ENCODE results near the gene TUBGCP3. TPM values are rescaled to one million over a fixed set of nuclear protein-coding genes. Genes with fewer than 3 reads are reported as not detected.

TUBGCP3 gene
- total and polyA plus RNA-seq, 2 donors (not counting 1 experiment from before 2014, with no cell fraction given): 30.6 to 65.1 TPM

- H3K27ac Mint-ChIP-seq: no peak overlapping the region
- ATAC-seq (ENCODE audit: low read depth): no peak
- peaks cover 4 to 10% of the 10 kb centered on the region in 2 donors for H3K4me1 ChIP-seq (ENCODE audit: control insufficient read depth in 2 of 2, insufficient read depth in 2 of 2, low read length in 2 of 2)
Observed at GRCh38 chr13:112558696-112559418, 29.1 kb downstream of the TUBGCP3 start.

More at GRCh38 chr13:112558696-112559418, 29.1 kb downstream of the TUBGCP3 start:
- Mint-ChIP-seq H3K4me3 (no peak overlapping the region), H3K27me3 (no peaks in the 10 kb centered on the region), H3K4me1 (peaks cover 22% of the 10 kb centered on the region), H3K9me3 (ENCODE audit: insufficient read depth) (no peaks in the 10 kb centered on the region)
- ChIA-PET CTCF (no interaction called here), POLR2A (no interaction called here)
- intact Hi-C loops (cut with micrococcal nuclease): no loop called here
- Histone ChIP-seq H3K79me2 (ENCODE audit: control insufficient read depth, insufficient read depth, low read length) (peaks cover 33% of the 10 kb centered on the region), H3K4me3 (ENCODE audit: control extremely low read depth in 1 of 5, extremely low read depth in 1 of 5, insufficient read depth in 1 of 5, low read depth in 2 of 5, low read length in 4 of 5) (no peak overlapping the region), H3K9ac (ENCODE audit: low read length) (no peak overlapping the region), H2AFZ (ENCODE audit: insufficient read depth, low read depth, low read length, poor library complexity, severe bottlenecking) (no peak overlapping the region), H3K27me3 (replicated peaks in 1 of 4; ENCODE audit: control extremely low read depth in 1 of 4, control insufficient read depth in 3 of 4, insufficient read depth in 4 of 4, low read length in 3 of 4) (no peaks in the 10 kb centered on the region), H4K20me1 (ENCODE audit: control insufficient read depth, insufficient read depth, low read length, poor library complexity, severe bottlenecking) (peaks cover 25% of the 10 kb centered on the region), H3K4me2 (replicated peaks; ENCODE audit: low read depth, low read length, poor library complexity, severe bottlenecking) (no peak overlapping the region), H3K9me3 (ENCODE audit: control extremely low read depth in 1 of 3, control insufficient read depth in 2 of 3, insufficient read depth in 1 of 3, low read length in 2 of 3) (no peaks in the 10 kb centered on the region), H3K27ac (ENCODE audit: low read length in 2 of 2) (no peak overlapping the region), H3K36me3 (replicated peaks in 1 of 2; ENCODE audit: control extremely low read depth in 1 of 2, control insufficient read depth in 1 of 2, extremely low read depth in 1 of 2, insufficient read depth in 2 of 2, low read length in 1 of 2) (peaks cover 5 to 68% of the 10 kb centered on the region in 2 experiments)
- 94% methylated on average over 4 of the region's 10 CpGs for WGBS (ENCODE audit: insufficient coverage)
- TF ChIP-seq EZH2 (IDR thresholded peaks at IDR 0.05; ENCODE audit: borderline replicate concordance, insufficient read depth, low read depth, low read length, poor library complexity, severe bottlenecking) (no peak), CTCF (IDR thresholded peaks at IDR 0.05) (no peak)
- no peak for DNase-seq

Measured in B cell (primary cell).